ENCODE results near the gene CACNB1. TPM values are rescaled to one million over a fixed set of nuclear protein-coding genes. Genes with fewer than 3 reads are reported as not detected.

The CACNB1 gene
- total RNA-seq, 2 donors from 2014 or later, result 21.4 to 21.9 TPM

- ATAC-seq (no peak), DNase-seq (no peak)
- no peaks in the 10 kb centered on the region for H3K9me3 ChIP-seq (ENCODE audit: control insufficient read depth, low read length, poor library complexity, severe bottlenecking)
- Mint-ChIP-seq H3K4me1 (peaks cover 25% of the 10 kb centered on the region), H3K27ac (peak overlapping the region; percentile 89), H3K4me3 (no peak overlapping the region), H3K36me3 (ENCODE audit: low read depth) (peaks cover 3% of the 10 kb centered on the region), H3K27me3 (no peaks in the 10 kb centered on the region)
Measured at GRCh38 chr17:39193346-39193745, 4.1 kb downstream of the CACNB1 start.

GRCh38 chr17:39192901-39193300 lies 4.6 kb downstream of the CACNB1 start:
- H3K4me1 Mint-ChIP-seq, result peaks cover 22% of the 10 kb centered on the region

GRCh38 chr17:39191750-39192510 lies 5.5 kb downstream of the CACNB1 start:
- Mint-ChIP-seq H3K36me3 (ENCODE audit: low read depth) (peaks cover 3% of the 10 kb centered on the region), H3K27me3 (no peaks in the 10 kb centered on the region), H3K4me1 (peaks cover 22% of the 10 kb centered on the region), H3K27ac (peak overlapping the region; percentile 78), H3K4me3 (no peak overlapping the region)
- no peak for ATAC-seq
- no peak for DNase-seq
- no peaks in the 10 kb centered on the region for H3K9me3 ChIP-seq (ENCODE audit: control insufficient read depth, low read length, poor library complexity, severe bottlenecking)

More at GRCh38 chr17:39192901-39193300, 4.6 kb downstream of the CACNB1 start:
- no peaks in the 10 kb centered on the region for H3K9me3 ChIP-seq (ENCODE audit: control insufficient read depth, low read length, poor library complexity, severe bottlenecking)
- ATAC-seq (no peak), DNase-seq (no peak)
- H3K4me3 Mint-ChIP-seq, result no peak overlapping the region
- no peaks in the 10 kb centered on the region for H3K27me3 Mint-ChIP-seq
- H3K27ac Mint-ChIP-seq, result peak overlapping the region; percentile 78
- H3K36me3 Mint-ChIP-seq (ENCODE audit: low read depth), result peaks cover 3% of the 10 kb centered on the region

- Mint-ChIP-seq H3K27ac (no peak overlapping the region), H3K27me3 (no peaks in the 10 kb centered on the region), H3K4me3 (no peak overlapping the region), H3K36me3 (ENCODE audit: low read depth) (peaks cover 9% of the 10 kb centered on the region), H3K4me1 (peaks cover 3% of the 10 kb centered on the region)
- DNase-seq (no peak), ATAC-seq (no peak)
- no peaks in the 10 kb centered on the region for H3K9me3 ChIP-seq (ENCODE audit: control insufficient read depth, low read length, poor library complexity, severe bottlenecking)
Measured at GRCh38 chr17:39187152-39187830, 10.2 kb downstream of the CACNB1 start.

- DNase-seq (no peak), ATAC-seq (no peak)
- peaks cover 2% of the 10 kb centered on the region for H3K4me1 Mint-ChIP-seq
- no peak overlapping the region for H3K4me3 Mint-ChIP-seq
- H3K27ac Mint-ChIP-seq, result no peak overlapping the region
- peaks cover 8% of the 10 kb centered on the region for H3K36me3 Mint-ChIP-seq (ENCODE audit: low read depth)
- no peaks in the 10 kb centered on the region for H3K9me3 ChIP-seq (ENCODE audit: control insufficient read depth, low read length, poor library complexity, severe bottlenecking)
- H3K27me3 Mint-ChIP-seq, result no peaks in the 10 kb centered on the region
Measured at GRCh38 chr17:39186481-39187002, 10.9 kb downstream of the CACNB1 start.

GRCh38 chr17:39183720-39184119 lies 13.7 kb downstream of the CACNB1 start:
- H3K4me3 Mint-ChIP-seq, result no peak overlapping the region
- no peaks in the 10 kb centered on the region for H3K9me3 ChIP-seq (ENCODE audit: control insufficient read depth, low read length, poor library complexity, severe bottlenecking)
- DNase-seq, result no peak
- no peaks in the 10 kb centered on the region for H3K27me3 Mint-ChIP-seq
- peaks cover 8% of the 10 kb centered on the region for H3K36me3 Mint-ChIP-seq (ENCODE audit: low read depth)
- H3K4me1 Mint-ChIP-seq, result peaks cover 2% of the 10 kb centered on the region
- H3K27ac Mint-ChIP-seq, result no peak overlapping the region
- ATAC-seq, result no peak

- ATAC-seq (no peak), DNase-seq (no peak)
- peaks cover 8% of the 10 kb centered on the region for H3K36me3 Mint-ChIP-seq (ENCODE audit: low read depth)
- H3K4me1 Mint-ChIP-seq, result peaks cover 2% of the 10 kb centered on the region
- no peak overlapping the region for H3K27ac Mint-ChIP-seq
- no peaks in the 10 kb centered on the region for H3K27me3 Mint-ChIP-seq
- H3K9me3 ChIP-seq (ENCODE audit: control insufficient read depth, low read length, poor library complexity, severe bottlenecking), result no peaks in the 10 kb centered on the region
- no peak overlapping the region for H3K4me3 Mint-ChIP-seq
Measured at GRCh38 chr17:39183045-39183444, 14.4 kb downstream of the CACNB1 start.

- no peaks in the 10 kb centered on the region for H3K9me3 ChIP-seq (ENCODE audit: control insufficient read depth, low read length, poor library complexity, severe bottlenecking)
- no peaks in the 10 kb centered on the region for H3K27me3 Mint-ChIP-seq
- no peak overlapping the region for H3K27ac Mint-ChIP-seq
- peaks cover 4% of the 10 kb centered on the region for H3K4me1 Mint-ChIP-seq
- no peak for DNase-seq
- H3K36me3 Mint-ChIP-seq (ENCODE audit: low read depth), result peaks cover 10% of the 10 kb centered on the region
- H3K4me3 Mint-ChIP-seq, result no peak overlapping the region
- ATAC-seq, result no peak
Measured at GRCh38 chr17:39181303-39181702, 16.2 kb downstream of the CACNB1 start.

- DNase-seq (no peak), ATAC-seq (no peak)
- no peaks in the 10 kb centered on the region for H3K9me3 ChIP-seq (ENCODE audit: control insufficient read depth, low read length, poor library complexity, severe bottlenecking)
- peaks cover 11% of the 10 kb centered on the region for H3K4me1 Mint-ChIP-seq
- peak overlapping the region; percentile 65 for H3K27ac Mint-ChIP-seq
- H3K27me3 Mint-ChIP-seq, result no peaks in the 10 kb centered on the region
- peaks cover 3% of the 10 kb centered on the region for H3K36me3 Mint-ChIP-seq (ENCODE audit: low read depth)
- no peak overlapping the region for H3K4me3 Mint-ChIP-seq
Measured at GRCh38 chr17:39178536-39178935, 18.9 kb downstream of the CACNB1 start.

GRCh38 chr17:39177256-39177655 lies 20.2 kb downstream of the CACNB1 start:
- Mint-ChIP-seq H3K27ac (no peak overlapping the region), H3K4me1 (peaks cover 13% of the 10 kb centered on the region)
- no peak for ATAC-seq

GRCh38 chr17:39175695-39176093 lies 21.8 kb downstream of the CACNB1 start:
- Mint-ChIP-seq H3K27me3 (no peaks in the 10 kb centered on the region), H3K36me3 (ENCODE audit: low read depth) (peaks cover 2% of the 10 kb centered on the region), H3K4me1 (peaks cover 18% of the 10 kb centered on the region), H3K4me3 (no peak overlapping the region), H3K27ac (no peak overlapping the region)
- H3K9me3 ChIP-seq (ENCODE audit: control insufficient read depth, low read length, poor library complexity, severe bottlenecking), result no peaks in the 10 kb centered on the region
- ATAC-seq, result no peak
- DNase-seq, result no peak

More at GRCh38 chr17:39177256-39177655, 20.2 kb downstream of the CACNB1 start:
- H3K27me3 Mint-ChIP-seq, result no peaks in the 10 kb centered on the region
- H3K4me3 Mint-ChIP-seq, result no peak overlapping the region
- DNase-seq, result no peak
- no peaks in the 10 kb centered on the region for H3K9me3 ChIP-seq (ENCODE audit: control insufficient read depth, low read length, poor library complexity, severe bottlenecking)
- H3K36me3 Mint-ChIP-seq (ENCODE audit: low read depth), result peaks cover 2% of the 10 kb centered on the region

GRCh38 chr17:39174920-39175694 lies 22.4 kb downstream of the CACNB1 start:
- Mint-ChIP-seq H3K4me1 (peaks cover 18% of the 10 kb centered on the region), H3K27me3 (no peaks in the 10 kb centered on the region), H3K36me3 (ENCODE audit: low read depth) (peaks cover 2% of the 10 kb centered on the region), H3K27ac (no peak overlapping the region), H3K4me3 (peak overlapping the region; percentile 52)
- H3K9me3 ChIP-seq (ENCODE audit: control insufficient read depth, low read length, poor library complexity, severe bottlenecking), result no peaks in the 10 kb centered on the region
- DNase-seq (peak; percentile 54 to 71 (median 62)), ATAC-seq (peak; percentile 87)

Measured in T-helper 17 cell (primary cell).